ENCODE results near the gene S100A16. TPM values are rescaled to one million over a fixed set of nuclear protein-coding genes. Genes with fewer than 3 reads are reported as not detected.

Gene S100A16
- total RNA-seq, 1 experiment from 2014 or later: 196 TPM

Other genes starting within 250 kb of the S100A16 start
- not detected for gene S100A12, start 237.5 kb downstream of the S100A16 start, total RNA-seq (2021; ENCODE audit: unreplicated experiment)
- gene S100A8, start 222.1 kb downstream of the S100A16 start, total RNA-seq (2021; ENCODE audit: unreplicated experiment): 1.4 TPM
- gene S100A7A, start 196.6 kb downstream of the S100A16 start, total RNA-seq (2021; ENCODE audit: unreplicated experiment): not detected
- gene S100A7, start 152.5 kb downstream of the S100A16 start, total RNA-seq (2021; ENCODE audit: unreplicated experiment): not detected
- gene S100A6, start 77.1 kb downstream of the S100A16 start, total RNA-seq (2021; ENCODE audit: unreplicated experiment): 1,633 TPM
- gene S100A5, start 72.2 kb downstream of the S100A16 start, total RNA-seq (2021; ENCODE audit: unreplicated experiment): 6.0 TPM
- 384 TPM for gene S100A4, start 67.3 kb downstream of the S100A16 start, total RNA-seq (2021; ENCODE audit: unreplicated experiment)
- gene S100A3, start 63.9 kb downstream of the S100A16 start, total RNA-seq (2021; ENCODE audit: unreplicated experiment): 4.2 TPM
- 24.8 TPM for gene S100A2, start 47.3 kb downstream of the S100A16 start, total RNA-seq (2021; ENCODE audit: unreplicated experiment)
- gene S100A14, start 3.2 kb upstream of the S100A16 start, total RNA-seq (2021; ENCODE audit: unreplicated experiment): 252 TPM
- 143 TPM for gene S100A13, start 14.4 kb upstream of the S100A16 start, total RNA-seq (2021; ENCODE audit: unreplicated experiment)
- 0.30 TPM for gene S100A1, start 15.3 kb upstream of the S100A16 start, total RNA-seq (2021; ENCODE audit: unreplicated experiment)
- 110 TPM for gene CHTOP, start 20.9 kb upstream of the S100A16 start, total RNA-seq (2021; ENCODE audit: unreplicated experiment)
- gene SNAPIN, start 45.6 kb upstream of the S100A16 start, total RNA-seq (2021; ENCODE audit: unreplicated experiment): 39.1 TPM
- 335 TPM for gene ILF2, start 57.9 kb upstream of the S100A16 start, total RNA-seq (2021; ENCODE audit: unreplicated experiment)
- gene NPR1, start 65.6 kb upstream of the S100A16 start, total RNA-seq (2021; ENCODE audit: unreplicated experiment): 0.07 TPM
- 47.6 TPM for gene INTS3, start 114.9 kb upstream of the S100A16 start, total RNA-seq (2021; ENCODE audit: unreplicated experiment)
- 14.3 TPM for gene SLC27A3, start 162.3 kb upstream of the S100A16 start, total RNA-seq (2021; ENCODE audit: unreplicated experiment)

Measured in HCT116 (cell line).